ENCODE results near the gene PMIS2.
"Not testable (repeated sequence)": the region's sequence is repeated elsewhere in the genome, so short reads cannot be mapped to it uniquely, and the experiment has no call there.

Gene PMIS2

DNA sequence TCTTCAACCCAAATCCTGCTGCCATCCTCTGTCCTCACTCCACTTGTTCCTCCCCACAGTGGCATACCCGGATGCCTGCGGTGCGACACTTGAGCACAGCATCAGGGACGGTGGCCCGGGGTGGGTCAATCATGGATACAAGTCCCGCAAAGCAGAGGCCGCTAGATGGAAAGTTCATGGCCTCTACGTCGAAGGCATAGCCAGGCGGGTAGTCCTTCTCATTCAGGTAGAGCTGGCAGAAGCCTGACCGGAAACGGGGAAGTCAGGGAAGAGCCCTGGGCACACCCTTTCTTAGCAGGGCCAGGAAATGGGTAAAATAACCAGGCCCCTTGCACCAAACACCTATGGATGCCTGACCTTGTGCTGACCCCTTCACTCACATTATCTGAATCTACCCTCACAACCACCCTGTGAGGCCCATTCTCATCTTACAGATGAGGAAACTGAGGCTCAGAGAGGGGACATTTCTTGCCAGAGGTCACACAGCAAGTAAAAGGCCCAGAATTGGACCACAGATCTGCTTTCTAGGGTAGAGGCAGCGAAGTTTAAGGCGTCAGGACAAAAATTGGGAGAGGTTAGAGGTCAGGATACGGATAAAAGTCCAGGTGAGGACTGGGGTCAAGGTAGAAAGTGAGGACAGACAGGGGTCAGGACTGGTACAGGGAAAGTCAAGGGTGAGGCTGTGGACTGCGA, 29.0 kb upstream of the PMIS2 start:
- no peak for DNase-seq

DNA sequence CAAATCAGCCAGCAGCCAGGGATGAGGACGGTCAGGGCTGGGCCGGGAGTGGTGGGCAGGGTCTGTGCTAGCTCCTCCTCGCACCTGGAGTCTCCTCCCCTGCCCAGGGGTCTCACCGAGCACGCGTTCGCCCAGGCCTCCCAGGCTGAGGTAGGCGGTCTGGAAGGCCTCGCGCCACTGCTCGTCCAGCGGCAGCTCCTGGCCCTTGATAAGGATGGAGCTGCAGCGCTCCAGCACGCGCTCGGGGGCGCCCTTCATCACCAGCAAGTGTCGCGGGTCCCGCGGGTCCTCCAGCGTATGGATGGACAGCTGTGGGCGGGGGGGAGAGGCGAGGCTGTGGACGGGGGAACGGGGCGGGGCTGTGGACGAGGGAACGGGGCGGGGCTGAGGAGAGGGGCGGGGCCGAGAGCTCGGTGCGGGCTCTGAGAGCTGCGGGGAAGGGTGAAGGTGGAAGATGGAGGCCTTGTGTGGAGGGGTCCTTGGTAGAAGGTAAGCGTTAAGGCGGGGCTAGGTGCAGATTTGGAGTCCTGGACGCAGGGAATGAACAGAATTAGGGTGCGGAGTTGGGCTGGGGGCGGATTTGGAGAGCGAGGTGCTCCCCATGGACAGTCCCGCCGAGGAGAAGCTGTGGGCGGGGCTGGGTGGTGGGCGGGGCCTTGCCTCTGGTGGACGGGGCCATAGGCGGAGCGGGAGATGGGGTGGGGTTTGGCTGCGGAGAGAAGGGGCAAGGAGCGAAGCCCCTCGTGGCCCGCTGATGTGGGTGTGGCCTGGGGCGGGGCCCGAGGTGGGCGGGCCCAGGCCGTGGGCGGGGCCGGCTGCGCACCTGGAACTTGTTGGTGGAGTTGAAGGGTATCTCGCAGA, 28.2 kb upstream of the PMIS2 start:
- DNase-seq, result peak in 1 of 2 experiments; percentile 16

DNA sequence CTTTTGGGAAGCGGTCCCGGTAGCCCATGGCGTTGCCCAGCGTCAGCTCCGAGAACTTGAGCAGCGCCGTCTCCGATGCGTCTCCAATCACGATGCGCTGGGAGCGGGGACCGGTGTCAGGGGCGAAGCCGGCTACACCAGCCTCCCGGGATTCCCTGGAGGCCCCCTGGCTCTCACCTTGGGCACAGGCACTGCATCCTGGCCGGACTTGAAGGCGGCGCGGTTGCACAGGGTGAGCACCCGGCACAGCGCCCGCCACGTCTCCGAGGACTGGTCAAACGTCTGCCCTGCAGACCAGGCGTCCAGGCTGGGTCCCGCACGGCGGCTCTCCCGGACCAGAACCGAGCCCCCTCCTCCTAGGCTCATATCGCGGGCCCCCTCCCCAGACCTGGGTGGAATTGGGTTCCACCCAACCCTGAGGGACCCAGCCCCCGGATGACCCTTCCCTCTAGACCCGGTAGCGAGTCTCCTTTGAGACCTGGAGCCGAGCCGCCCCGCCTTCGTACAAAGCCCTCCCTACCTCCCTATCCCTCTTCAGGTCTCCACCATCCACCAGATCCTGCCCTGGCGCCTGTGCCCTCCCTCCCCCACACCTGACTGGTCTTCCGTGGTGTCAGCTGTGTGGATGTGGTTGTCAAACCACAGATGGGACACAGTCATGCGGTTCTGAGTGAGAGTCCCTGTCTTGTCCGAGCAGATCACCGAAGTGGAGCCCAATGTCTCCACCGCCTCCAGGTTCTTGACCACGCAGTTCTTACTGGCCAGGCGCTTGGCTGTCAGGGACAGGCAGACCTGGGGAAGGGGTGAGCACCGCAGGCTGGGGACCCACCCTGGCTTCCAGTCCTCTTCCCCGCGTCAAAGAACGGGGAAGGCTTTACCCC, 27.3 kb upstream of the PMIS2 start:
- no peak for DNase-seq

DNA sequence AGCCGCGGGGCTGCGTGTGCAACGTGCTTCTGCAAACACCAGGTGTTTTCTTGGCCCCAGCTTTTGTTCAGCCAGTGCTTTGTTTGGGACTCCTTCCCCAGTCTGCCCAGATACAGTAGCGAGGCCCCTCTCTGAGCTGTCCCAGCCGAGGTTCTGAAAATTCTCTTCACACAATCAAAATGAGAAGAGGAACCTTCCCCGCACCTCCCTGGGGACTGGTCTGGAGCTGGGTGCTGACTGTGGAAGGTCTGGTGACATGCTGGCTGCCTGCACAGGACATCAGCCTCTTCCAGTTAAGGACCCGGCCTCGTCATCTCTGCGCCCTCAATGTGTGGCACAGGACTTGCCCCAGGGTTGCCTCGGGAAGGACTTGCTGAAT, 26.7 kb upstream of the PMIS2 start:
- no peak for DNase-seq

DNA sequence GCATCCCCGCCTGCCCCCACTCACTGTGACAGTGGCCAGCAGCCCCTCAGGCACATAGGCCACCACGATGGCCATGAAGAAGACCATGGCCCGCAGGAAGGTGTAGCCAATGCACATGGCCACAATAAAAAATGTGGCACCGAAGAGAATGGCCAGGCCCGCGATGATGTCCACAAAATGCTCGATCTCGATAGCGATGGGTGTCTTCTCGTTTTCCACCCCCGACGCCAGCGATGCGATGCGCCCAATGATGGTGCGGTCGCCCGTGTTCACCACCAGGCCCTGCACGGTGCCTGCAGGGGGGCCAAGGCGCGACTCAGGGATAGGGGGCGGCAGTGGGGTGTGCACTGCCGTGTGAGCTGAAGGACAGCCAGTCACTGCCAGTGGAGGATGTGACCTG, 26.2 kb upstream of the PMIS2 start:
- DNase-seq, result no peak

DNA sequence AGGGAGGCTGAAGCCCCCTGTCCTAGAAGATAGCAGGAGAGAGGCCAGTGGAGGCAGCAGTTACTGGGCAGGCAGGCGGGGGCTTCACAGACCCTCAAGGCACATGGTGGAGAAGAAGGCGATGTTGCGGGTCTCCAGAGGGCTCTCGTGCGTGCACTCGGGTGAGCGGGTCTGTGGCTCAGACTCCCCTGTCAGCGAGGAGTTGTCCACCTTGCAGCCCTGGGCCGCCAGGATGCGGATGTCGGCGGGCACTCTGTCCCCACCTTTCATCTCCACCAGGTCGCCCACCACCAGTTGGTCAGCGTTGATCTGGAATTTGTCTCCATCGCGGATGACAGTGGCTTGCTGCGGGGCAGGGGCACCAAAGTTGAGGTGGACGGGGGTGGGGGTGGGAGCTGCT, 25.7 kb upstream of the PMIS2 start:
- DNase-seq, result no peak

DNA sequence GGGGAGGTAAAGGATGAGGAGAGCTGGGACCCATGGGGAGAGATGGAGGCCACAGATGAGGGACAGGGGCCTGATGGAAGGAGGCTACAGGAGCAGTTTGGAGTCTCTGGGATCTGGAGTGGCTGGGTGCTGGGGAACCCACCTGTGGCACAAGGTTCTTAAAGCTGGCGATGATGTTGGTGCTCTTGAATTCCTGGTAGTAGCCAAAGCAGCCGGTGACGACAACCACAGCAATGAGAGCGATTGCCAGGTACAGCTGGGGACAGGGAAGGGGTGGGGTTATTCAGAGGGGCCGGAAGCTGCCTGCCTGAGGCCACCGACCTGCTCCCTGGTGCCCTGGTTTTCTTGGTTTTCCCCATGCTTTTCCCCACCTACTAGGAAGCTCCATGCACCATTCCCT, 25.3 kb upstream of the PMIS2 start:
- no peak for DNase-seq

DNA sequence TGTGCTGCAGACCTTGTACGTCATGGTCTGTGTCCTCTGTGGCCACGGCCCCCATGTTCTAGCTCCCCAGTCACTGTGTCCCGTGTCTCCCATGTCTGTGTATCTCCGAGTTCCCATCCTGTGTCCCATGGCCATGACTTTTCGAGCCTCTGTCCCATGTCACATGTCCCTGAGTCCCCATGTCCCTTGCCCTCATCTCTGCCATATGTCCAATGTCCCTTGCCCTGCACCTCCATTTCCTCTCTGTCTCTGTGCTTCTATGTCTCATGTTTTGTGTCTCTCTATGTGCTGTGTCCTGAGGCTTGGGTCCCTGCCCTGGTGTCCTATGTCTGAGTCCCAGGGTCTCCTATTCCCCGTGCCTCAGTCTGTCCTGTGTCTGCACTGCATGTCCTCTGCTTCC, 24.5 kb upstream of the PMIS2 start:
- no peak for DNase-seq

DNA sequence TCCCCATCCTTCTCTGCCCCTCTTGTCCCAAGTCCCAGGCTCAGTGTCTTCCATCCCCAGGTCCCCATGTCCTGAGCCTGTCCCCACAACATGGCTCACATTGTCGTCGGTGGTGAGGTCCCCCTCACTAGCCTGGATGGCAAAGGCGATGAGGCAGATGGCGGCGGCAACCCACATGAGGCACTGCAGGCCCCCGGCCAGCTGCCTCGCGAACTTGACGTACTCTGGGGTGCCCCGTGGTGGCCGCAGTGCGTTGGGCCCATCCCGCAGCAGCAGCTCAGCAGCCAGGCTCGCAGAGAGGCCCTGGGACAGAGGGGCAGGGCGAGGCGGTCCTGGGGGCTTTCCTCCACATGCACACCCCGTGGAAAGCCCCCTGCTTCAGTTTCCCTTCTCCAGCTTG, 23.6 kb upstream of the PMIS2 start:
- DNase-seq, result no peak

DNA sequence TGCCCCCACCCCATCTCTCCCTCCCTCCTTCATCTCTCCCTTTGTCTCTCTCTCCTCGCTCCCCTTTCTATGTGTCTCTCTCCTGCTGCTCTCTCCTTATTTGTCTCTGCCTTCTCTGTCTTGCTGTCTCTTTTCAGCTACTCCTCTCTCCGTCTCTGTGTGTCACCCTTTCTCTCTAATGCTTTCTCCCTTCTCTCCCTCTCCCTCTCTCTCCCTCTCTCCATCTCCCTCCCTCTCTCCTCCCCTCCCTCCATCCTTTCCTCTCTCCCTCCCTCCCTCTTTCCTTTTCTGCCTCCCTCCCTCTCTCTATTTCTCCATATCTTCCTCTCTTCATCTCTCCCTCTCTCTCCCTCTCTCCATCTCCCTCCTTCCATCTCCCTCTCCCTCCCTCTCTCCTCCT, 23.2 kb upstream of the PMIS2 start:
- no peak for DNase-seq

DNA sequence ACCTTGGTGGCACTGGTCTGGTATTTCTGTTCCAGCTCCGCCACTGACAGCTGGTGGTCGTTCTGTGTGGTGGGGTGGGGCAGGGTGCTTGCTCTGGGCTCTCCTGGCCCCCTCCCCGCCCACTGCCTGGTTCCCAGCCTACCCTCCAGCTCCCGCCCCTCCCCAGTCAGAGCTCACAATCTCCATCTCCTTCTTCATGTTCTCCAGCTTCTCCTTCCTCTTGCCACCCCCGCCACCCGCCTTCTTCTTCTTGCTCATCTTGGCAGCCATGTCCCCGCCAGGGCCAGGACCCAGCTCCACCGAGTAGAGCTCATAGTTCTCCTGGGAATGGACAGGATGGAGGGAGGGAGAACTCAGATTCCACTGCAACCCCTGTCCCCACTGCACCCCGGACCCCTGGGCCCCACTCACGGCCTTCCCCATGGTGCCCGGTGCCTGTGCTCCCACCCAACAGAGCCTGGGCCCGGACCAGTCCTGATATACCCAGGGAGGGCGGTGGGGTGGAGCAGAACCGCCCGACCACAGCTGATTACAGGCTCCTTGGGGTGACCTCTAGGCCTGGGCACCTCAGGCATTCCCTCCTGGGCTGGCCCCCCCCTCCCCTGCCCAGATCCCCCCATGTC, 22.7 kb upstream of the PMIS2 start, which contains the start of gene ATP4A:
Gene ATP4A, minus strand, starts transcription at position 452 of the 623 bp plus-strand sequence. Its CDS starts 29 bp downstream, at position 423.
- no peak for DNase-seq

DNA sequence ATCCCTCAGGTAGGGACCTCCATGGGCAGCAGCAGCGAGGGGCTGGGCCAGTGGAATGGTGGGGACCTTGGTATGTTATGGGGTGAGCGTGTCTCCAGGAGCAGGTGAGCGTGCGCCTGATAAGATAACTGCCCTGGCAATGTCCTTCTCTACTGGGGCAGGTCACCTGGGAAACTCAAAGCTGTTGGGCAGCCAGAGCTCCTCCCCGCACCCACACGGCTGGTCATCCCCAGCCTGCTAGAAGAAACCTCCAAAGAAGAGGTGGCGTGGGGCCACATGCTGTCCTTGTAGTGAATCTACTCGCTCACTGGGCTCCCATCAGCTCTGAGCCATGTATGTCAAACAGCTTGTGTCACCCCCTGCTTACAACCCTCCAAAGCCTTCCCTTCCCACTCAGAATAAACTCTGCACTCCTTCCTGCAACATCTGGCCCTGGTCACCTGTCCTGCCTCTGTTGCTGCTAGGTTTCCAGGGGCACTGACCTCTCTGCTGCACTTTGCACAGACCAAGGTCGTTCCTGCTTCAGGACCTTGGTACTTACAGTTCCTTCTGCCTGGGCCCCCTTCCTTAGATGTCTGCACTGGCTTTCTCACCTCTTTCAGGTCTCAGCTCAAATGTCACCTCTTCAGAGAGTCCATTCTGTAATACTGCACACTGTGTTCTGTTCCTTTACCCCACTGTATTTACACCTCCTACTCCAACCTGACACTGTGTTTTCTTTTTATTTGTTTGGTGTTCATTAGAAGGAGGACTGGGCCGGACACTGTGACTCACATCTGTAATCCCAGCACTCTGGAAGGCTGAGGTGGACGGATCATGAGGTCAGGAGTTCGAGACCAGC, 20.7 kb upstream of the PMIS2 start:
- no peak for DNase-seq

DNA sequence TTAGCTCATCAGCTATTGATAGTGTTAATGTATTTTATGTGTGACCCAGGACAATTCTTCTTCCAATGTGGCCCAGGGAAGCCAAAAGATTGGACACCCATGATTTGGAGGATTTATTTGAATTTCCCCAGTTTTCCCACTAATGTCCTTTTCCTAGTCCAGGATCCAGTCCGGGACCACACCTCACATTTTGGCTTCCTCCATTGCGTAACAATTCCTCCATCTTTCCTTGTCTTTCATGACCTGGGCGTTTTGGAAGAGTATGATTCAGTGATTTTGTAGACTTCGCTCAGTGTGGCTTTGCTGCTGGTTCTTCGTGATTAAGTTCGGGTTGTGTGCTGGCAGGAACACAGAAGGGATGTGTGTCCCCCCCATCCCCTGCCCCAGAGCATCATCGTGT, 19.2 kb upstream of the PMIS2 start:
- no peak for DNase-seq

DNA sequence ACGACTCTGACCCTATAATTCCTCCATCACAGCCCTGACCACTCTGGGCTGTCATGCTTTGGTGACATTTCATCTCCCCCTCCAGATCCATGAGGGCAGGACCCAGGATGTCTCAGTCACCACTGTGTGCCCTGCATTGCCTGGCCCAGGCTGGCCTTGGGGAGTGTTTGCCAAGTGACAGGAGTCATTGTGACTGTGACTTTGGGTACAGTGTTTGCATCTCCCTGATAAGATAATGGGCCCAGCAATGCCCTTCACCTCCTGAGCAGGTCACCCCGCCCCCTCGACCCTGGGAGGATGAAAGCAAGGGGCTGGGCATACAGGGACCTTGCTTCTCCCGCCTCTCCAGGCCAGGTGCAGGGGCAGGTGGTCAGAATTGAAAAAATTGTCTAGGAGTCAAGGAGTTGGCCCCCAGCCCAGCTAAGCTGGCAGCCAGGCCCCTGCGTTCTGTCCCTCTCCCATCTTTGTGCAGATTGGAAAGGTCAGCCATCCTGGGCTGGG, 16.6 kb upstream of the PMIS2 start:
- no peak for DNase-seq

DNA sequence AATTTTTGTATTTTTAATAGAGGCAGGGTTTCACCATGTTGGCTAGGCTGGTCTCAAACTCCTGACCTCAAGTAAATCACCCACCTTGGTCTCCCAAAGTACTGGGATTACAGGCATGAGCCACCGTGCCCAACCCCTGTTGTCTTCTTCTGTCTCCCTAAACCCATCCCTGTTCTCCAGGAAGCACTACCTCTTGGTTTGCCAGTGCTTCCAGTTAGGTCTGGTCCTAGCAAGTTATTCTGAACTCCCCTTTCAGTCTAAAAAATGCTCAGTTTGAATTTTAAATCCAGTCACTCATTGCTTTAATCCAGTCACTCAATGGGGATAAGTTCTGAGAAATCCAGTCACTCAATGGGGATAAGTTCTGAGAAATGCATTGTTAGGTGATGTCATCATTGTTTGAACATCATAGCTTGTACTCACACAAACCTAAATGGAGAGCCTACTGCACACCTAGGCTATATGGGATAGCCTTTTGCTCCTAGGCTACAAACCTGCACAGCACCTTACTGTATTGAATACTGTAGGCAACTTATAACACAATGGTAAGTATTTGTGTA, 14.5 kb upstream of the PMIS2 start:
- no peak for DNase-seq

DNA sequence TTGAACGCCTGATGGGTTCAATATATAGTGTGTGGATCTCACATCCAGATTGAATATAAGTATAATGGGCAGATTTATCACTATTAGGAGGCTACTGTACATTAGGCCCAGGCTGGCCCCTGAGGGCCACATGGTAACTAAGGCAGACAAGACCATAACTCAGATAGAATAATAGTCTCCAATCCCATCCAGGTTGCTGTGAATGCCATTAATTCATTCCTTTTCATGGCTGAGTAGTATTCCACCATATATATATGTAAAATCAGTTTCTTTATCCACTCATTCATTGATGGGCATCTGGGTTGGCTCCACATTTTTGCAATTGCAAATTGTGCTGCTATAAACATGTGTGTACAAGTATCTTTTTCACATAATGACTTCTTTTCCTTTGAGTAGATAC, 8.1 kb upstream of the PMIS2 start:
- DNase-seq, result no peak

DNA sequence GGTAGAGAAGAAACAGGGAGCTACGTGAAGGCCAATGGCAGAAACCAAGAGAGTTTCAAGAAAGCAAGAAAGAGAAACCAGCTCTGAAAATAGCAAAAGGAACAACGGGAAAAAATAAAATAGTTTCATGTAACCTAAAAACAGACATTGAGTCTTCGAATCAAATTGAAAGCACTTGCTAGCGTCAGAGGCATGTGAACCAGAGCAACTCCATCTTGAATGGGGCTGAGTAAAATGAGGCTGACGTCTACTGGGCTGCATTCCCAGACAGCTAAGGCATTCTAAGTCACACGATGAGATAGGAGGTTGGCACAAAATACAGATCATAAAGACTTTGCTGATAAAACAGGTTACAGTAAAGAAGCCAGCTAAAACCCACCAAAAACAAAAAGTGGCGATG, 7.3 kb upstream of the PMIS2 start:
- no peak for DNase-seq

DNA sequence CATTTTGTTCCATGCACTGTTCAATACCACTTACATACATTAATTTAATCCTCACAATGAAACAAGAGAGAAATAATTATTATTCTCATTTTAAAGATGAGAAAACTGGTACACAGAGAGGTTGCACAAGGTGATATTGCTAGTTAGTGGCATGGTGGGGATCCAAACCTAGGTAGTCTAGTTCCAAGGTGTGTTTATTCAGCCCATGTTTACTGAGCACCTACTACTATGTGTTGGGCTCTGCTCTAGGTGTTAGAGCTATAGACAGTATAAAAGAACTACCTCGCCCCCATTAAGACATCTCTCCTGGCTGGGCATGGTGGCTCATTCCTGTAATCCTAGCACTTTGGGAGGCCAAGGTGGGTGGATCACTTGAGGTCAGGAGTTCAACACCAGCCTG, 3.2 kb upstream of the PMIS2 start:
- DNase-seq, result no peak

DNA sequence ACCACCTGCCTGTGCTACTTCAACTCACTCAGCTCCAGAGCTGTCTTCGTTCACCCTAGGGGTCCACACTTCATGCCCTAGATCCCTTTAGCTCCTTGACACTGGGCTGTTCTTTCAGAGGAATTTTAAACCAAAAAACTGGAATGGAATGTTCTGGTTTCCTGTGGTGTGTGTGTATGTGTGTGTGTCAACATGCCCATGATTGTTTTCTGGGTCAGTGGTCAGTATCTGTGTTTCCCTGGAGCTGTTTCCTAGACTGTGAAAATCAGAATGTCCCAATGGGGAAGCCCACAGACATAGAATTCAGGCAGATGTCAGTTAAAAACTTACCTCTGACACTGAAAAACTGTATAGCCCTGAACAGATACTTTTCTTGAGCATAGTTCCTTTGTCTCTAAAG, 1.3 kb downstream of the PMIS2 start:
- no peak for DNase-seq

DNA sequence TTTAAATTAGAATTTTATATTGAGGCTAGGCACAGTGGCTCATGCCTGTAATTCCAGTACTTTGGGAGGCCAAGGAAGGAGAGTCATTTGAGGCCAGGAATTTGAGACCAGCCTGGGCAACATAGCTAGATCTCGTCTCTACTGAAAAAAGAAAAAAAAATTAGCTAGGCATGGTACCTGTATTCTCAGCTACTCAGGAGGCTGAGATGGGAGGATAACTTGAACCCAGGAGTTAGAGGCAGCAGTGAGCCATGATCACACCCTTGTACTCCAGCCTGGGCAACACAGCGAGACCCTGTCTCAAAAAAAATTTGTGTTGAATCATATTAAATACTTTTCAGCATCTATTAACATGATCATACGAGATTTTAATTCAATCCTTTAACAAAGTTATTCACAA, 4.9 kb downstream of the PMIS2 start:
- no peak for DNase-seq

DNA sequence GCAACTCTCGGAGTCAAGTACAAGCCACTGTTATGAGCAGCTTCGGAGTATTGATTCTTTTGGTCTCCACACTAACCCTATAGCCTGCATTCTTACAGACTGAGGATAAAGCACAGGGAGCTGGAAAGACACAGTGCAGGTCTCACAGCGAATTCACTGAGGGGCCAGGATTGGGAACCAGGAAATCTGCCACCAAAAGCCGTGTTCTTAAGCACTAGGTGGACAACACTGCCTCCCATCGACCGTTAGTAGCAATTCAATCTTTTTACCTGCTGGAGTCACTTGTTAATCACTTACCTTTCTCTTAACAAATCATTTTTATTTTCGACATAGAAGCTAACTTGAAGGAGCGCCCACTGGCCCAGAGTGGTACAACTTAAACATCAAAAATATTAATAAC, 6.3 kb downstream of the PMIS2 start:
- no peak for DNase-seq

DNA sequence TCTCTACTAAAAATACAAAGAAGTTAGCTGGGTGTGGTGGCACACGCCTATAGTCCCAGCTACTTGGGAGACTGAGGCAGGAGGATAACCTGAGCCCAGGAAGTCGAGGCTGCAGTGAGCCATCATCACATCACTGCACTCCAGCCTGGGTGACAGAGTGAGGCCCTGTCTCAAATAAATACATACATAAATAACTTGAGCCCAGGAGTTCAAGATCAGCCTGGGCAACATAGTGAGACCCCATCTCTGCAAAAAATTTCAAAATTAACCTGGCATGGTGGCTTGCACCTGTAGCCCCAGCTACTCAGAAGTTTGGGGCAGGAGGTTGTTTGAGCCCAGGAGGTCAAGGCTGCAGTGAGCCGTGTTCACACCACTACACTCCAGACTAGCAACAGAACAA, 9.1 kb downstream of the PMIS2 start:
- DNase-seq, result not testable (repeated sequence)

Data from NCI-H187 (cell line).